GM12873 (cell line): ENCODE measurements around the gene PTPRA.

Experiments used
- TF ChIP-seq, protein P1 (sequence below): IDR thresholded peaks from 2 replicates; pipeline ENCODE4 v1.5.1; 2012; ENCODE audit warnings: low read depth, mild to moderate bottlenecking, moderate library complexity, low read length, control low read depth; ENCODE audit not compliant: insufficient read depth; ENCODE audit errors: missing control alignments

Gene PTPRA

DNA sequence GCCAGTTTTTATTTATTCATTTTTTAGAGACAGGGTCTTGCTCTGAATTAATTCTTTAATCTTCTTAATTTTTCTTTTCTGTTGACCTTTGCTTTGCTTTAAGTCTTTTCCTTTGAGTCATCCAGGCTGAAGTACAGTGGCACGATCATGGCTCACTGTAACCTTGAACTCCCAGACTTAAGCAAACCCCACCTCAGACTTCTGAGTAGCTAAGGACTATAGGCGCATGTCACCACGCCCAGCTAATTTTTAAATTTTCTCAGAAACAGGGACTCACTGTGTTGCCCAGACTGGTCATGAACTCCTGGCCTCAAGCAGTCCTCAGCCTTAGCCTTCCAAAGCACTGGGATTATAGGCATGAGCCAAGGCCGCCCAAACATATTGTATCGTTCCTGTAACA lies 98.8 kb downstream of the PTPRA start:
- TF ChIP-seq, protein P1, sequence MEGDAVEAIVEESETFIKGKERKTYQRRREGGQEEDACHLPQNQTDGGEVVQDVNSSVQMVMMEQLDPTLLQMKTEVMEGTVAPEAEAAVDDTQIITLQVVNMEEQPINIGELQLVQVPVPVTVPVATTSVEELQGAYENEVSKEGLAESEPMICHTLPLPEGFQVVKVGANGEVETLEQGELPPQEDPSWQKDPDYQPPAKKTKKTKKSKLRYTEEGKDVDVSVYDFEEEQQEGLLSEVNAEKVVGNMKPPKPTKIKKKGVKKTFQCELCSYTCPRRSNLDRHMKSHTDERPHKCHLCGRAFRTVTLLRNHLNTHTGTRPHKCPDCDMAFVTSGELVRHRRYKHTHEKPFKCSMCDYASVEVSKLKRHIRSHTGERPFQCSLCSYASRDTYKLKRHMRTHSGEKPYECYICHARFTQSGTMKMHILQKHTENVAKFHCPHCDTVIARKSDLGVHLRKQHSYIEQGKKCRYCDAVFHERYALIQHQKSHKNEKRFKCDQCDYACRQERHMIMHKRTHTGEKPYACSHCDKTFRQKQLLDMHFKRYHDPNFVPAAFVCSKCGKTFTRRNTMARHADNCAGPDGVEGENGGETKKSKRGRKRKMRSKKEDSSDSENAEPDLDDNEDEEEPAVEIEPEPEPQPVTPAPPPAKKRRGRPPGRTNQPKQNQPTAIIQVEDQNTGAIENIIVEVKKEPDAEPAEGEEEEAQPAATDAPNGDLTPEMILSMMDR: no peak

DNA sequence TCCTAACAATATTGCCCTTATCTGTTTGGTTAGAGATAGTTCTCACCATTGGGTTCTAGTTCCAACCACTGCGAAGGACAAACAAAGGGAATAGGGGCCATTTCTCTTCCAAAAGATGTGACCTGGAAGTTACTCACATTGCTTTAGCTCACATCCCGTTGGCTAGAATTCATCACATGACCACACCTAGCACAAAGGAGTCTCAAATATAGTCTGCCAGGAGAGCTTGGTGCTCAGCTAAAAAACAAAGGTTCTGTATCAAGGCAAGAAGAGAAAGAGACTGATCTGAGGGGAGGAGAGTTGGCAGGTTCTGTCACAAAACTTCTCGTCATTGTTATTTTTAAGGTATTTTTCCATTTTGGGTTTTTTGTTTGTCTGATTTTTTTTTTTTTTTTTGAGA lies 100.3 kb downstream of the PTPRA start:
- TF ChIP-seq, protein P1: no peak

DNA sequence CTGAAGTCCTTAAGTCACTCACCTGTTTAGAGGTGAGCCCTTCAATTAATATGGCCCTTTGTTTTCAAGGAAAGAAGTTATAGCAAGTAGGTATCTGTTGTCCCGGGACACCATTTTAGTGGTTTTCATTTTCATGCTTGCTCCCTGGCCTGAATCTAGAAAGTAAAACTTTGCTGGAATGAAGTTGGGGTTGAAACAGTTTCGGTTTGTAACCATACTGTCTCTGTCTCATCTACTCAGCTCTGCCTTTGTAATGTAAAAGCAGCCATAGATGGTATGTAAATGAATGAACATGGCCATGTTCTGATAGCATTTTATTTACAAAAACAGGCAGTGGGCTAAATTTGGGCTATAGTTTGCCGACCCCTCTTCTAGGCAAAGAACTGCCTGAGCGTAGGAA lies 105.2 kb downstream of the PTPRA start:
- TF ChIP-seq, protein P1: no peak

DNA sequence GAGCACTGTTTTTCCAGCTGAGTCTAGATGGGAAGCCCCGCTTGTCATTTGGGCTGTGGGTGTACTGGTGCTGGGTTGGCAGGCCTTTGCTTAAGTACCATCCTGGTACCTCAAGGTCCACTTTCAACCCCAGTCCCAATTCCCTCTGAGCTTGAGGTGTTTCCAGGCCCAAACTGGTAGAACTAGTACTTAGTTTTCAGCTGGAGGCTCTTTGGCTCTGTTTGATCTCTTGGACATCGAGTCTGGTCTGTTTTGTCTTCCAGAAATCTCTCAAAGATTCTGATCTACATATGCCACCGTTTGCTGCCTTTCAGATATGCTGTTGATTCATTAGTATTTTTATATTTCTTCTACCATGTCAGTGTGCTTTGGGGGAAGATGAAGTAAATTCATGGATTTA lies 108.4 kb downstream of the PTPRA start:
- TF ChIP-seq, protein P1: no peak

DNA sequence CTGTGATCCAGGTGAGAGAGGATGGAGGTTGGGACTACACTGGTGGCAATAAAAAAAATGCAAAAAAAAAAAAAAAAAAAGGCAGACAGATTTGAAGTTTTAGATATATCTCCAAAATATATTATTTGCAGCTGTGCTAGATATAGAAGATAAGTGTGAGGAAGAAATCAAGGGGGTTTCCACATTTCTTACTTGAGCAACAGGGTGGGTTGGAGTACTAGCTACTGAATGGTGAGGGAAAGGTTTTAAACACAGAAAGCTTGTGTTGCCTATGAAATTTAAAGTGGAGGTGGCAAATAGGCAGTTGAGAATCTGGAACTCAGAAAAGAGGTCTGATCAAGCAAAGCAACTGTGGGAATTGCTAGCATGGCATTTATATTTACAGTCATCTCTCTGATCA lies 110.2 kb downstream of the PTPRA start:
- TF ChIP-seq, protein P1: no peak

DNA sequence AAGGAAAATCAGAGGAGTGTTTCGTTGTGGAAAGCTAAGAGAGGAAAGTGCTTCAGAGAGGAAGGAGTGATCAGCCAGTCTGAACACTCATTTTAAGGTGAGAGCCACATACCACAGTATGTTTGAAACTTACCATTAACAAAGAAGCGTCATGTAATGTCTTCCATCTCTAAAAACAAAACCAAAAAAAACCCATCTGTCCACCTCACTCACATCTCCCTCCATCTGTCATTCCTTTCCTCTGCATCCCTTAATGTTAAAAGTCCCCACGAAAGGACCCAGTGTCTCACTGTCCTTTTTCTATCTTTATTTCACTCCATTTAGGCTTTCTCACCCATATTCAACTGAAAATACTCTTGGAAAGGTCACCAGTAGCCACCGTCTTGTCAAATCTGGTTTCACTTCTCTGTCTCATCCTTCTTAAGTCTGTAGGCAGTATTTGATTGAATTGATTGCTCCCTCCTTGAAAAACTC lies 110.8 kb downstream of the PTPRA start:
- TF ChIP-seq, protein P1: no peak

DNA sequence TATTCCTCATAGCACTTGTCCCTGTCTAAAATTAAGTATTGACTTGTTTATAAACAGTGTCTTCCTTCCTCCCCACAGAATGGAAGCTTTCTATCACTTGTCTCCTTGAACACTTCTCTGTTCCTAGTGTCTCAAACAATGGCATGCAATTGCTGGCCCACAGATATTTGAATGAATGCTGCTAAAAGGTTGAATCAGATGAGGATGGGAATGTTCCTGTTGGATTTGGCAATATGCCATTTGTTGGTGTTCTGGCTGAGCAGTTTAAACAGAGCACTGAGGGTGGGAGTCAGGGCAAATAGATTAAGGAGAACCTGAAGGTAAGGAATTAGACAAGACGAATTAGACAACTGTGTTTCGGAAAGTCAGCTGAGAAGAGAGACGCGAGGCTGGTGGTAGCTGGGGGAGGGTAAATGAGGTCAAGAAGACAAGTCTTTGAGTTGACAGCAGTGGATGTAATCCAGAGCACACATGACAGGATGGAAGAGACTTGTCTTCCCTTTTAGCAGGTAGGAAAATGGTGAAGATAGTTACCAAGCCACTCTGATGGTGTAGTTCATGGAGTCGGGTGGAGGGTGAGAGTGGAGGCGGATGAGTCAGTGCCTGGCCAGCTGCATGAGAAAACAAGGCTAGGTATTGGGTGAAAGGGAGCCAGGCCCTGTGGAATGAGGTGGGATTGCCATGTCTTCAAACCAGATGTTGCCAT lies 111.8 kb downstream of the PTPRA start:
- TF ChIP-seq, protein P1: no peak
